Nephron (organoid): ENCODE measurements around the gene PDE4A.
"Not testable (repeated sequence)": the region's sequence is repeated elsewhere in the genome, so short reads cannot be mapped to it uniquely, and the experiment has no call there.

Experiments used
- H3K27ac Mint-ChIP-seq, 3 experiments: 2 replicates each; pipeline ENCODE4 v1.8.0; 2020; ENCODE audit warnings: mixed read lengths in 3 of 3, mild to moderate bottlenecking in 2 of 3, moderate library complexity in 1 of 3
- H3K27me3 Mint-ChIP-seq: 2 replicates; pipeline ENCODE4 v1.8.0; 2021; ENCODE audit warnings: low read depth, mild to moderate bottlenecking, moderate library complexity, mixed read lengths
- H3K36me3 Mint-ChIP-seq: 2 replicates; pipeline ENCODE4 v1.8.0; 2020; ENCODE audit warnings: low read depth, mixed read lengths
- H3K4me1 Mint-ChIP-seq: 2 replicates; pipeline ENCODE4 v1.8.0; 2020; ENCODE audit warnings: mixed read lengths
- H3K4me3 Mint-ChIP-seq, 3 experiments: 2 replicates each; pipeline ENCODE4 v1.8.0; 2020; ENCODE audit warnings: mild to moderate bottlenecking in 3 of 3, mixed read lengths in 3 of 3, moderate library complexity in 2 of 3
- H3K9me3 Mint-ChIP-seq: 2 replicates; pipeline ENCODE4 v1.8.0; 2020; ENCODE audit warnings: mixed read lengths
- TF ChIP-seq, protein P1 (sequence below), 3 experiments: fragments of 200-600 bp; sonication (generic); IDR thresholded peaks; one replicate each; pipeline ENCODE4 v1.5.0; 2021; ENCODE audit warnings: antibody characterized with exemption in 3 of 3; ENCODE audit not compliant: unreplicated experiment in 3 of 3

PDE4A gene

DNA sequence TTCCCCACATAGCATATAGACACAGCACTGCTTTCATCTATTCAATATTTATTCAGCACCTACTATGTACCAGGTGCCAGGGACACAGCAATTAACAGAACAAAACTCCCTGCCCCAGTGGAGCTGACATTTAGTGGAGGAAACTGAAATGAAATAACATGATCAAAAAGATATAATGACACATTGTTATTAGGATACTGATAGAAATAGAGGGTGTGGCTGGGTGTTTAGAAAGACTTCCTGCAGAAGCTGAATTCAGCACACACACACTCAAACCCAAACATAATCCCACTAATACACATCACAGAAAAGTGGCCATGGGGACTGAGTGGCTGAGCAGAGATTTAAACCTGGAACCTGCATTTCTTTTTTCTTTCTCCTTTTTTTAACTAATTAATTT lies 13.2 kb upstream of the PDE4A start:
- no peaks in the 10 kb centered on the region for H3K9me3 Mint-ChIP-seq
- no peak overlapping the region for H3K27ac Mint-ChIP-seq
- H3K36me3 Mint-ChIP-seq, result no peaks in the 10 kb centered on the region
- H3K4me3 Mint-ChIP-seq, result peak overlapping the region in 2 of 3 experiments; percentile 12 to 49
- peaks cover 74% of the 10 kb centered on the region for H3K27me3 Mint-ChIP-seq
- H3K4me1 Mint-ChIP-seq, result peaks cover 12% of the 10 kb centered on the region
- TF ChIP-seq, protein P1, sequence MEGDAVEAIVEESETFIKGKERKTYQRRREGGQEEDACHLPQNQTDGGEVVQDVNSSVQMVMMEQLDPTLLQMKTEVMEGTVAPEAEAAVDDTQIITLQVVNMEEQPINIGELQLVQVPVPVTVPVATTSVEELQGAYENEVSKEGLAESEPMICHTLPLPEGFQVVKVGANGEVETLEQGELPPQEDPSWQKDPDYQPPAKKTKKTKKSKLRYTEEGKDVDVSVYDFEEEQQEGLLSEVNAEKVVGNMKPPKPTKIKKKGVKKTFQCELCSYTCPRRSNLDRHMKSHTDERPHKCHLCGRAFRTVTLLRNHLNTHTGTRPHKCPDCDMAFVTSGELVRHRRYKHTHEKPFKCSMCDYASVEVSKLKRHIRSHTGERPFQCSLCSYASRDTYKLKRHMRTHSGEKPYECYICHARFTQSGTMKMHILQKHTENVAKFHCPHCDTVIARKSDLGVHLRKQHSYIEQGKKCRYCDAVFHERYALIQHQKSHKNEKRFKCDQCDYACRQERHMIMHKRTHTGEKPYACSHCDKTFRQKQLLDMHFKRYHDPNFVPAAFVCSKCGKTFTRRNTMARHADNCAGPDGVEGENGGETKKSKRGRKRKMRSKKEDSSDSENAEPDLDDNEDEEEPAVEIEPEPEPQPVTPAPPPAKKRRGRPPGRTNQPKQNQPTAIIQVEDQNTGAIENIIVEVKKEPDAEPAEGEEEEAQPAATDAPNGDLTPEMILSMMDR (IDR thresholded peaks at IDR 0.05; ENCODE audit: unreplicated experiment in 3 of 3), result no peak

DNA sequence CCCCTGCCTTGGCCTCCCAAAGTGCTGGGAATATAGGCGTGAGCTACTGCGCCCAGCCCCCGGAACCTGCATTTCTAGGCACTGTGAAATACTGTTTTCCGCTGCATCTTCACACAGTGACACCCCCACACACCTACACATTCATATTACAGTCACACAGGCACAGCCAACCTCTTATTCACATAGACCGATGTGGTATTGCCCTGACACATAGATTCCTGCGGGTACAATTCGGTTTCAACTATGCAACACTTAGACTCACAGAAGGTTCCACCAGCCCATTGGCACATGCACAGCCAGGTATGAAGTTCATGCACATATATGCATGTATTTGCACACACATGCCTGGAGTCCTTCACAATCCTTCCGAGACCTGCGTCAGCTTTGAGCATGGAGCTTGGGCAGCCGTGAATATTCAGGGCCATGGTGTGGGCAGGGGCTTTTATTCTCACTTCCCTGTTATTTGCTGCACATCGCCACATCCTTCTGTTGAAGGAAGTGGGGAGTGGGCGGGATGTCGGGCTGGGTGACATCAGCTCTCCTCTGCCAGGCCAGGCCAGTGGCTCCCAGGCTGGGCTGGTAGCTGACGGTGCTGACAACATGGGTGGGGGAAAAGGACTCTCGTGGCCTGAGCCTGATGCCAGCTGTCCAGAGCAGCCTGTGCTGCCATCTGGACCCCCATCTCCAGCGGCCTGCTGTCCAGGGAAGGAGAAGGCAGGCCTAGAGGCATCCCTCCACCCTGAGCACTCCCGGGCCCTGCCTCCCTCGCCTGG lies 11.6 kb upstream of the PDE4A start:
- Mint-ChIP-seq H3K4me3 (peak overlapping the region in 1 of 3 experiments; percentile 20), H3K27ac (no peak overlapping the region), H3K9me3 (no peaks in the 10 kb centered on the region), H3K4me1 (peaks cover 6% of the 10 kb centered on the region), H3K27me3 (peaks cover 82% of the 10 kb centered on the region), H3K36me3 (no peaks in the 10 kb centered on the region)
- TF ChIP-seq, protein P1 (IDR thresholded peaks at IDR 0.05; ENCODE audit: unreplicated experiment in 3 of 3), result no peak

DNA sequence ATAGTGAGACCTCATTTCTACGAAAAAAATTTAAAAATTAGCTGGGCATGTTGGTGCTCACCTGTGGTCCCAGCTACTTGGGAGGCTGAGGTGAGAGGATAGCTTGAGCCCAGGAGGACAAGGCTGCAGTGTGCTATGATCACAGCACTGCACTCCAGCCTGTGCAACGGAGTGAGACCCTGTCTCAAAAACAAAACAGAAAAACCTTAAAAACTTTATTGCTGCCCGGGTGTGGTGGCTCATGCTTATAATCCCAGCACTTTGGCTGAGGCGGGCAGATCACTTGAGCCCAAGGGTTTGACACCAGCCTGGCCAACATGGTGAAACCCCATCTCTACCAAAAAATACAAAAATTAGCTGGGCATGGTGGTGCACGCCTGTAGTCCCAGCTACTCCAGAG lies 9.1 kb upstream of the PDE4A start:
- H3K4me1 Mint-ChIP-seq, H3K4me3 Mint-ChIP-seq, H3K27ac Mint-ChIP-seq, H3K9me3 Mint-ChIP-seq, H3K36me3 Mint-ChIP-seq: not testable (repeated sequence)
- H3K27me3 Mint-ChIP-seq, result peaks cover 81% of the 10 kb centered on the region

DNA sequence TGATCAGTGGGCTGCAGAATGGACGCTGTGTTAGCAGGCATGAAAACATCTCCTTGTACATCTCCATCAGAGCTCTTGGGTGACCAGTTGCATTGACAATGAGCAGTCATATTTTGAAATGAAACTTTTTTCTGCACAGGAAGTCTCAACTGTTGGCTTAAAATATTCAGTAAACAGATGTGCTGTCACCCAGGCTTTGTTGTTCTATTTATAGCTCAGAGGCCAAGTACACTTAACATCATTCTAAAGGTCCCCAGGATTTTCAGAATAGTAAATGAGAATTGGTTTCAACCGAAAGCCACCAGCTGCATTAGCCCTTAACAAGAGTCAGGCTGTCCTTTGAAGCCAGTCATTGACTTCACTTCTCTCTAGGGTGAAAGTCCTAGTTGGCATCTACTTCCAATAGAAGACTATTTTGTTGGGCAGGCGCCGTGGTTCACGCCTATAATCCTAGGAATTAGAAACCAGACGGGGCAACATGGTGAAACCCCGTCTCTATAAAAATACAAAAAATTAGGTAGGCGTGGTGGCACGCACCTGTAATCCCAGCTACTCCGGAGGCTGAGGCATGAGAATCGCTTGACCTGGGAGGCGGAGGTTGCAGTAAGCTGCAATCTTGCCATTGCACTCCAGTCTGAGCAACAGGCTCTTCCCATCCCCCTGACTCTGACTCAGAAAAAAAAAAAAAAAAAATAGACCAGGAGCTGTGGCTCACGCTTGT lies 7.9 kb upstream of the PDE4A start:
- Mint-ChIP-seq H3K4me1 (peaks cover 6% of the 10 kb centered on the region), H3K27ac (no peak overlapping the region), H3K36me3 (no peaks in the 10 kb centered on the region), H3K4me3 (no peak overlapping the region), H3K9me3 (no peaks in the 10 kb centered on the region), H3K27me3 (peaks cover 82% of the 10 kb centered on the region)
- TF ChIP-seq, protein P1 (IDR thresholded peaks at IDR 0.05; ENCODE audit: unreplicated experiment in 3 of 3), result no peak

DNA sequence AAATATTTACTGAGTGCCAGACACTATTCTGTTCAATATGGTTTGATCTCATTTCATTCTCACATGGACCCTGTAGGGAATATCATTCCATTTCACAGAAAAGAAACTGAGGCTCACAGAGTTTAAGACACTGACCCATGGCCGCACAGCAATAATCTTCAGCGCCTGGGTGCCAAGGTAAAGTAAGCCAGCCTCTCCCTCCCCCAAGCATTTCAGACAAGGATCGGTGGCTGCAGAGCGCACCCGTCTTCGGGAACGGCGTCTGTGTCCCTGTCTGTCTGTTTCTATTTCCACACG lies 4.3 kb upstream of the PDE4A start:
- Mint-ChIP-seq H3K27ac (no peak overlapping the region), H3K4me1 (peaks cover 25% of the 10 kb centered on the region), H3K36me3 (no peaks in the 10 kb centered on the region), H3K4me3 (peak overlapping the region; percentile 70 to 75 (median 70)), H3K9me3 (no peaks in the 10 kb centered on the region), H3K27me3 (peaks cover 84% of the 10 kb centered on the region)
- TF ChIP-seq, protein P1 (IDR thresholded peaks at IDR 0.05; ENCODE audit: unreplicated experiment in 3 of 3), result no peak

DNA sequence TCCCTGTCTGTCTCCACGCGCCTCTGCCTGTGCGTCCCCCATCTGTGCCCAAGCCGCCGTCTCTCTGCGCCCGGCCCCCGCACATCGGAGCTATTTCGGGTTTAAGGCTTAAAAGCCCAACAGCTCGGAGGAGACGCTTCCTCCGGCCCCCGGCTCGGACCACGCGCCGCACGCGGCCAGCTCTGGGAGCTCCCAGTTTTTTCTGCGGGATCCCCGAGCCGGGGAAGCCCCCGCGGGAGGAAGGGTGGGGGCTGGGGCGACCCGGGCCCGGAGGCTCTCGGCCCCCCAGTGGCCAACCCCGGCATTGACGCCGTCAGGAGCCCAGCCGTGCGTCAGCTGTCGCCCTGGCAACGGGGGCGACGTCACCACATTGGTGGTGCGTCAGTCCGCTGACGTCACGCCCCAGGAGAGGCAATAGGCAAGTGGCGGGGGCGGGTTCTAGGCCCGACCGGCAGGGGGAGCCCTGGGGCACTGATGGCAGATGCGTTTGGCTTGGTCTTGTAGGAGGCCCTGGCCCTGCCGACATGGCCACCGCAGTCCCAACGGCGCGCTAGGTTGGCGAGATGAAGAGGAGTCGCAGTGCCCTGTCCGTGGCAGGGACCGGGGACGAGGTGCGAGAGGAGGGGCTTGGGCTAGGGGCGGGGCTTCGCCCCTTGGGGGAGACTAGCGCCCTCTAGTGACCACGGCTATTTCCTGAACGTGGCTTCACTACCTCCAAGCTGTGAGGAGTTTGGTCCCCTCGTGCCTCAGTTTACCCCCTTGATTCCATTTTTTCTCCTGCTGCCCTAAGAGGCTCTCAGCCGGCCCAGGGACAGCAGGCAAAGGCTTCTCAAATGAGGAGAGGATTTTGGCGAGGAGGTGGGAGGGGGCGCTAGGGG lies 3.7 kb upstream of the PDE4A start:
- H3K4me1 Mint-ChIP-seq, result peaks cover 30% of the 10 kb centered on the region
- H3K4me3 Mint-ChIP-seq, result peak overlapping the region; percentile 70 to 75 (median 72)
- no peaks in the 10 kb centered on the region for H3K36me3 Mint-ChIP-seq
- H3K27me3 Mint-ChIP-seq, result peaks cover 85% of the 10 kb centered on the region
- TF ChIP-seq, protein P1 (IDR thresholded peaks at IDR 0.05; ENCODE audit: unreplicated experiment in 3 of 3), result peak; percentile 81 to 96 (median 90)
- peak overlapping the region in 1 of 3 experiments; percentile 31 for H3K27ac Mint-ChIP-seq
- H3K9me3 Mint-ChIP-seq, result no peaks in the 10 kb centered on the region
